HG02623 (cell line): Measurements from ENCODE around the gene RIPOR3.
"Not testable (repeated sequence)": the region's sequence is repeated elsewhere in the genome, so short reads cannot be mapped to it uniquely, and the experiment has no call there.

ENCODE experiments used
- ATAC-seq: cut with Tn5 transposase; IDR thresholded peaks from one replicate; pipeline ENCODE4 v1.9.1; 2021; ENCODE audit warnings: moderate library complexity; ENCODE audit not compliant: unreplicated experiment

RIPOR3 gene

GRCh38 chr20:50559856-50560638 is 131.3 kb downstream of the RIPOR3 start:
- no peak for ATAC-seq

DNA sequence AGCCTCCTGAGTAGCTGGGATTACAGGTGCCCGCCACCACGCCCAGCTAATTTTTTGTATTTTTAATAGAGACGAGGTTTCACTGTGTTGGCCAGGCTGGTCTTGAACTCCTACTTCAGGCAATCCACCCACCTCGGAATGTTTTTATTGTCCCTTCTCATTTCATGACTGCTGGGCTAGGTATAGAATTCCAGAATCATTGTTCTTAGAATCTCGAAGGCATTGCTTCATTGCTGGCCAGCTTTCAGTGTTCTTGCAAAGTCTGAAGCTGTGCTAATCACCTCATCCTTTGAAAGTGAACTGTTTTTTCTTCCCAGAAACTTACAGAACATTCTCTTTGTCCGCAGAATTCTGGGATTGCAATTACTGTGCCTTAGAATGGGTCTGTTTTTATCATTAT is 132.2 kb downstream of the RIPOR3 start:
- no peak for ATAC-seq

DNA sequence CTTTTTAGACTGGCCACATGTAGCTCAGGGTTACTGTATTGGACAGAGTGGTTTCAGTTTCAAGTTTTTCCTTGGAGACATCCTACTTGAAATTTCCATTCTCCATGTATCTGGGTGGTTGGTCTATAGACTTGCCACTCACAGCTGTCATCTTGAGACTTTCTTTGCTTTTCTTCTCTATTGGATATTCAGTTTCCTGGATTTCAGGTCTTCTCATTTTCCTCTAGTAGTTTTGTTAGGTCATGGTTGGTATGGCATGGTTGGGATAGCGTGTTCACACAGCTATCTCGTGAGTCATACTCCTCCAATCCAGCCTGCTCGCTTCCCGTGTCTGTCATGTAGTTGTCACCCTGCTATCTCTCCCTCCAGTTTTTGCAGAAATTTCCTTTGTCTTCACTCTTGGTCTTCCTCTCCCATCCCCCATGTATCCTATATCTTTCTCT is 132.8 kb downstream of the RIPOR3 start:
- ATAC-seq: no peak

DNA sequence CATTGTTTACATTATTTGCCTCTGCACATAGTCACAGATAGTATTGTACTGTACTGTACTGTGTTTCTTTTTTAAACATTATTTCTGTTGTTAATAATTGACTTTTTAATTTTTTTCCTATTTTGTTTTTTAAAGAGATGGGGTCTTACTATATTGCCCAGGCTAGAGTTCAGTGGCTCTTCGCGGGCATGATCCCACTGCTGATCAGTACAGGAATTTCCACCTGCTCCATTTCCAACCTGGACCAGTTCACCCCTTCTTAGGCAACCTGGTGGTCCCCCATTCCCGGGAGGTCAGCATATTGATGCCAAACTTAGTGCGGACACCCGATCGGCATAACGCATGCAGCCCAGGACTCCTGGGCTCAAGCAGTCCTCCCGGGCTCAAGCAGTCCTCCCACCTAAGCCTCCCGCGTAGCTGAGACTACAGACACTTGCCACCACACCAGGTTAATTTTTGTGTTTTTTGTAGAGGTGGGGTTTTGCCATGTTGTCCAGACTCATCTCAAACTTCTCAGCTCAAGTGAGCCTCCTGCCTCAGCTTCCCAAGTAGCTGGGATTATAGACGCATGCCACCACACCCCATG is 133.7 kb downstream of the RIPOR3 start:
- no peak for ATAC-seq

DNA sequence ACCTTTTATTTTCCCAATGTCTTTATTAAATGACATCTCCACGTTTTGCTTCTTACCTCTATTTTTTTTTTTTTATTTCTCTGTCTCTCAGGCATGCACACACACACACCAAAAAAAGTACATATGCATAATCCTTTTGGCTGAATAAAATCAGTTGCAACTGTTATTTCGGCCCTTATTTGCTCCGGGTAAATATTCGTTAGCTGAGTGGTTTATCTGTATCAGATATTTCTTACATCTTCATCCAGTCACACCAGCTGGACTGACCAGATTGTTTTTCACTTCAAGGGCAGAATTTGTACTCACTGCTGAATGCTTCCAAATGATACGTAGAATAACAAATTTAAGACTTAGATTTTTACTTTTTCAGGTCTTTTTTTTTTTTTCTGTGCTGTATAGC is 135.7 kb downstream of the RIPOR3 start:
- ATAC-seq: no peak

GRCh38 chr20:50554694-50555579 is 136.4 kb downstream of the RIPOR3 start:
- no peak for ATAC-seq

DNA sequence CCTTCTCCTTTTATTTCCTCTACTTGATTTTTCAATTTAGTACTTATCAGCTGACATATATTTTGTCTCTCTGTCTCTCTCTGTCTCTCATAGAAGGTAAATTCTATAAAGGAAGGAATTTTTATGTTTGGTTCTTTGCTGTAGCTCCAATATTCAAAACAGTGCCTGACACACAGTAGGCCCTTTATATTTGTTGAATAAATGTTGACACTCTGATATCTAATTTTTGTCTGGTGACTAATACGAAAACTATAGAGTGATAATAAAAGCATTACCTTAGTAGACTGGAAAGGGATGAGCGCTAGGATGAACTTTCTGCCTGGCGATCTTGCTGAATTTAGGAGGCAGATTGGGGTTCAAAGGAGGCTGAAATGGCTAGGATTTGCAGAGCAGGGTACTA is 138.4 kb downstream of the RIPOR3 start:
- no peak for ATAC-seq

- no peak for ATAC-seq
Measured at GRCh38 chr20:50551288-50551687, 140.1 kb downstream of the RIPOR3 start.

DNA sequence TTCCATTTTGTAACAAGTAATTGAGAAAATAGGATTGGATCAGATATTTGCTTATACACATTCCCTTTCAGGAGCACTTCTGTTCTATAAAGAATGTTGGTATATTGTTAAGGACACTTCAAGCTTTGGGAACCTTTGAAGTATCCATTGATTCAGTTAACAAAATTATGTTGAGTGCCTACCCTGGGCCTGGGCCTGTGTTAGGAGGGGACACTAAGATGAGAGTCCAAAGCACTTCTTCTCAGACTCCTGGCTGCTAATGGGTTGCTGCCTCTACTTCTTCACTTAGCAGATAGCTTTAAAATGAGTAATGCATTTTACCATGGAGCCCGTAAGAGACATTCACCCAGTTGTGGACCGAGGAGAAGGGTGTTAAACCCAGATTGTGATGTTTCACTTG is 140.8 kb downstream of the RIPOR3 start:
- no peak for ATAC-seq

- no peak for ATAC-seq
Measured at GRCh38 chr20:50548396-50548795, 142.9 kb downstream of the RIPOR3 start.

- ATAC-seq: no peak
Measured at GRCh38 chr20:50547964-50548363, 143.4 kb downstream of the RIPOR3 start.

DNA sequence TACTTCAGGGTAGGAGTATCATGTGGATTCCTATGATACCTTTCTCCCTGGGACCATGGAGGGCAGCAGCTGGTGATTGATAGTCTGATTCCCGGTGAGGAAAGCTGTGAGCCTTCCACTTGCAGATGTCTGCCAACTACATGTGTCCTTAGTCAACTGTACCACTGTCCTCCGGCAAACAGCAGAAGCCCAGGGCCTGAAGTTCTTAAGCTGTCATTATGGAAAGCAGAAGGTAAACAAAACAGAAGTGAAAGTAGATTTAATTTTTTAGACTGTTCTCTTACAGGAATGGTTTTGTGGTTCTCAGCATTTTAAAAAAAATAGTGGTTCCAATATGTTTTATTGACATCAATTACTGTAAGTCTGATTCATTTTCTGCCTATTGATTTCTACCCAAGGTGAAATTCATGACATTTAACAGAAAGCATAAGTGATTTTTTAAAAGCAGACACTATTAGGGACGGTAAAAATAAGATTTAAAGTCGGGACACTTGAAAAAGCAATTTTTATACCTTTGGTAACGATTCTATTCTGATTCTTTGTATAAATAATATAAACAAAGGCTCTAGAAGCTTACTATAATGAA is 144.5 kb downstream of the RIPOR3 start:
- no peak for ATAC-seq

DNA sequence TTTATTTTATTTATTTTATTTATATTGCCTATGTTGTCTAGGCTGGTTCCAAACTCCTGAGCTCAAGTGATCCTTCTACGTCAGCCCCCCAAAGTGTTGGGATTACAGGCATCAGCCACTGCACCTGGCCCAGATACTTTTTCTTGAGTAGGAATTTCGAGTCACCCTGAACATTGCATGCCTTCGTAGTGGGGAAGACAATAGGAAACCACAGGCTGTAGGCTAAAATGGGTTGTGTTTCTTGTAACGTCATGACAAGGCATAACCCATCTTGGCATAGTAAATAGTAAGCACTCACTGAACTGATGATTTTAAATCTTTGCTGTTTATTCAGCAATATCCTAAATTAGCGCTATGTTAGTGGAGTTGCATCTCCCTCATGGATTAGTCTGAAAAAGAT is 146.2 kb downstream of the RIPOR3 start:
- no peak for ATAC-seq

GRCh38 chr20:50543326-50543725 is 148.0 kb downstream of the RIPOR3 start:
- ATAC-seq: no peak

- ATAC-seq: no peak
Measured at GRCh38 chr20:50541606-50542041, 149.7 kb downstream of the RIPOR3 start.

DNA sequence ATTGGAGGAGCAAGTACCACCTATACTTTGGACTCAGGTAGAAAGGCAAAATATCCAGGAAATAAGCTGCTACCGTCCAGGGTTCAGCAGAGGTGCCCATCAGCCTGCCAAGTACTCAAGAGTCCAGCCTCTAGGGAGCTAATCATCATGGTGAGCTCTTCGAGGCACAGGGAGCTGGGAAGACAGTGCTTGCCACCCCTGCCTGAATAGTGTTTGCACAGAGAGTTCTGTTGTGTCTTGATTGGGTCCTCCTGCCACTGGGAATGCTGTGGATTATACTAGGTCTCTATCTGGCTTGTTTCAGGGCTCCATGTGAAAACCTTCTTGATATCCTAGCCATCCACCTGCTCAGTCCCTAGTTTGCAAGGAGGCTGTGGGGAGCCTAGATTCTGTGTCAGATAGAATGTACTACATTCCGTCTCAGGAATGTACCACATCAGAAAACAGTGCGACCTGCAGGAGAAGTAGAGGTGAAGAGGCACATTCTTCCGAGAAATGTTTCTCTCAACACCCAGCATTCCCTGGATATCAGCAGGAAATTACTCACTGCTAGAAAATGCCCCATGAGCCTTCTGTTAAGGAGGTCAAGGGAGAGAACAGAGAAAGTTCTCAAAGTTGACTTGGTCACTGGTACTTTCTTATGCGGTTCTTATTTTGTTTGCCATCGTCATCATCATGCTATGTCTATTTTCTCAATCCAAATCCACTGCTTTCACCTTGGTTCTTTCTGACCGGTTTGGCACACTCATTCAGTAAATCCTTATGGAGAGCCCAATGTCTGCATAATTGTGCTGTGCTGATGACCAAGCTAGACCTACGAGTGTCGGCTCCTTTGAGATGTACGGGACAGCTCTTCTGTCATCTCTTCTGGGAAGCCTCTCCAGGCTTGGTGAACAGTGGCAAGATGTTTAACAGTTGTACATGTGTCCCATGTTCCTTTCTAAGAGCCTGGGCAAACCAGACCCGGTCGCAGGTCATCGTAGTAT is 150.4 kb downstream of the RIPOR3 start:
- no peak for ATAC-seq

GRCh38 chr20:50539798-50540197 is 151.5 kb downstream of the RIPOR3 start:
- ATAC-seq: not testable (repeated sequence)

- no peak for ATAC-seq
Measured at GRCh38 chr20:50538276-50538675, 153.1 kb downstream of the RIPOR3 start.

DNA sequence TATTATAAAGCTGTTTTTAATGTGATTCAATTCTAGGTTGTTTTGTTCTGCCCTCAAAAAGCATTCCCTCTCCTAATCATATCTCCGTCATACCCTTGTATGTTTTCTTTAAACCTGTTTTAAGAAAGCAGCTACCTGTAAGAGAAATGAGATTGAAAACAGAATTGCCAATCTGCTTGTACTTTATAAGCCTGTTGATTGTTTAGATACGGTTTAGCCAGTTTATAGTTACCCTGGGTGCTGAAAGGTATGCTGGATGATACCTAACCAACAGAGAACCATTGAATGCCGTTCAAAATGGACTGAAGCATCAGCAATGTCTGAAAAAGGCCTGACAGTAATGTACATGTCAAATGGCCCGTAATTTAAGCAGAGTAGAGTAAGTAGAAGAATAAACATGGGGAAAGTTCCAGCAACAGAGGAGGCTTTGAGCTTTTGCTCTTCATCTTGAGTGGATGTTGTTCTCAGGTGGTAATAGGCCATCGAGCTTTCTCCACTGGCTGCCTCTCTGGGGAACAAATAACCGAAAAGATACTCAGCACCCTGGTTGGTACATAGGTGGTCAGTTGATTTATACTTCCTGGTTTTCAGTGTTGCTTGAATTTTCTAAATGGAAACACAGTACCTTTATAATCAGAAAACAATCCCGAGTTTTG is 153.7 kb downstream of the RIPOR3 start:
- ATAC-seq: no peak

GRCh38 chr20:50536333-50536732 is 155.0 kb downstream of the RIPOR3 start:
- no peak for ATAC-seq
